ENCODE data around the gene LPCAT4. TPM values are rescaled to one million over a fixed set of nuclear protein-coding genes. Genes with fewer than 3 reads are reported as not detected.
"Not testable (repeated sequence)": the region's sequence is repeated elsewhere in the genome, so short reads cannot be mapped to it uniquely, and the experiment has no call there.

Gene LPCAT4
- total RNA-seq, 1 experiment from 2014 or later: 9.6 TPM

GRCh38 chr15:34342213-34342736 is 24.7 kb downstream of the LPCAT4 start:
- DNase-seq (ENCODE audit: low read depth); in situ Hi-C loops (cut with HindIII; ENCODE audit: low pct_unique_long_range_greater_than_20kb, low sequenced_read_pairs): not testable (repeated sequence)

- in situ Hi-C loops (cut with HindIII; ENCODE audit: low pct_unique_long_range_greater_than_20kb, low sequenced_read_pairs): no loop called here
- DNase-seq (ENCODE audit: low read depth): no peak
These were observed 25.4 kb downstream of the LPCAT4 start for GRCh38 chr15:34341381-34342212.

- DNase-seq (ENCODE audit: low read depth): no peak
- in situ Hi-C loops (cut with HindIII; ENCODE audit: low pct_unique_long_range_greater_than_20kb, low sequenced_read_pairs): no loop called here
These were observed 27.1 kb downstream of the LPCAT4 start for GRCh38 chr15:34339946-34340345.

- in situ Hi-C loops (cut with HindIII; ENCODE audit: low pct_unique_long_range_greater_than_20kb, low sequenced_read_pairs): no loop called here
These were observed 28.6 kb downstream of the LPCAT4 start for GRCh38 chr15:34338347-34338746.

GRCh38 chr15:34337557-34338306 is 29.3 kb downstream of the LPCAT4 start, which contains the start of gene SLC12A6:
SLC12A6 (minus strand) TSS chr15:34337781; CDS start chr15:34336680, 1,101 bp downstream.
- peak; percentile 83 for DNase-seq (ENCODE audit: low read depth)
- in situ Hi-C loops (cut with HindIII; ENCODE audit: low pct_unique_long_range_greater_than_20kb, low sequenced_read_pairs): no loop called here

More at GRCh38 chr15:34338347-34338746, 28.6 kb downstream of the LPCAT4 start:
- no peak for DNase-seq (ENCODE audit: low read depth)

GRCh38 chr15:34336991-34337556 is 29.9 kb downstream of the LPCAT4 start:
- DNase-seq (ENCODE audit: low read depth): no peak
- in situ Hi-C loops (cut with HindIII; ENCODE audit: low pct_unique_long_range_greater_than_20kb, low sequenced_read_pairs): no loop called here

- no peak for DNase-seq (ENCODE audit: low read depth)
- in situ Hi-C loops (cut with HindIII; ENCODE audit: low pct_unique_long_range_greater_than_20kb, low sequenced_read_pairs): no loop called here
These were observed 30.6 kb downstream of the LPCAT4 start for GRCh38 chr15:34336231-34336990.

GRCh38 chr15:34335176-34336032 is 31.6 kb downstream of the LPCAT4 start:
- DNase-seq (ENCODE audit: low read depth): no peak

GRCh38 chr15:34334672-34335071 is 32.3 kb downstream of the LPCAT4 start:
- in situ Hi-C loops (cut with HindIII; ENCODE audit: low pct_unique_long_range_greater_than_20kb, low sequenced_read_pairs): no loop called here
- no peak for DNase-seq (ENCODE audit: low read depth)

More at GRCh38 chr15:34335176-34336032, 31.6 kb downstream of the LPCAT4 start:
- in situ Hi-C loops (cut with HindIII; ENCODE audit: low pct_unique_long_range_greater_than_20kb, low sequenced_read_pairs): no loop called here

- DNase-seq (ENCODE audit: low read depth): no peak
- in situ Hi-C loops (cut with HindIII; ENCODE audit: low pct_unique_long_range_greater_than_20kb, low sequenced_read_pairs): no loop called here
These were observed 34.4 kb downstream of the LPCAT4 start for GRCh38 chr15:34332553-34333120.

- no peak for DNase-seq (ENCODE audit: low read depth)
- in situ Hi-C loops (cut with HindIII; ENCODE audit: low pct_unique_long_range_greater_than_20kb, low sequenced_read_pairs): no loop called here
These were observed 35.2 kb downstream of the LPCAT4 start for GRCh38 chr15:34331809-34332208.

- no peak for DNase-seq (ENCODE audit: low read depth)
- in situ Hi-C loops (cut with HindIII; ENCODE audit: low pct_unique_long_range_greater_than_20kb, low sequenced_read_pairs): no loop called here
These were observed 36.7 kb downstream of the LPCAT4 start for GRCh38 chr15:34330279-34330678.

- in situ Hi-C loops (cut with HindIII; ENCODE audit: low pct_unique_long_range_greater_than_20kb, low sequenced_read_pairs): no loop called here
- DNase-seq (ENCODE audit: low read depth): no peak
These were observed 38.0 kb downstream of the LPCAT4 start for GRCh38 chr15:34329006-34329405.

- no peak for DNase-seq (ENCODE audit: low read depth)
- in situ Hi-C loops (cut with HindIII; ENCODE audit: low pct_unique_long_range_greater_than_20kb, low sequenced_read_pairs): no loop called here
These were observed 39.1 kb downstream of the LPCAT4 start for GRCh38 chr15:34327906-34328305.

GRCh38 chr15:34325368-34325767 is 41.6 kb downstream of the LPCAT4 start:
- in situ Hi-C loops (cut with HindIII; ENCODE audit: low pct_unique_long_range_greater_than_20kb, low sequenced_read_pairs): no loop called here
- DNase-seq (ENCODE audit: low read depth): no peak

GRCh38 chr15:34324933-34325332 is 42.1 kb downstream of the LPCAT4 start:
- in situ Hi-C loops (cut with HindIII; ENCODE audit: low pct_unique_long_range_greater_than_20kb, low sequenced_read_pairs): no loop called here
- no peak for DNase-seq (ENCODE audit: low read depth)

- in situ Hi-C loops (cut with HindIII; ENCODE audit: low pct_unique_long_range_greater_than_20kb, low sequenced_read_pairs): no loop called here
- no peak for DNase-seq (ENCODE audit: low read depth)
These were observed 43.8 kb downstream of the LPCAT4 start for GRCh38 chr15:34323217-34323616.

Measured in Caki2 (cell line).